Stimulated activated CD8-positive, alpha-beta memory T cell treated with anti-CD3 and anti-CD28 coated beads, Interleukin-15, amount 100 ng/mL, for 1 hour (primary cell): ENCODE results near the gene CCDC137.

ENCODE experiments used
- DNase-seq: peaks from one replicate; pipeline ENCODE4 v3.0.0-alpha.2; 2020; ENCODE audit warnings: low read depth

The CCDC137 gene

GRCh38 chr17:81716674-81716996 is 50.1 kb downstream of the CCDC137 start:
- no peak for DNase-seq

- no peak for DNase-seq
Measured at GRCh38 chr17:81717049-81717765, 50.7 kb downstream of the CCDC137 start.

DNA sequence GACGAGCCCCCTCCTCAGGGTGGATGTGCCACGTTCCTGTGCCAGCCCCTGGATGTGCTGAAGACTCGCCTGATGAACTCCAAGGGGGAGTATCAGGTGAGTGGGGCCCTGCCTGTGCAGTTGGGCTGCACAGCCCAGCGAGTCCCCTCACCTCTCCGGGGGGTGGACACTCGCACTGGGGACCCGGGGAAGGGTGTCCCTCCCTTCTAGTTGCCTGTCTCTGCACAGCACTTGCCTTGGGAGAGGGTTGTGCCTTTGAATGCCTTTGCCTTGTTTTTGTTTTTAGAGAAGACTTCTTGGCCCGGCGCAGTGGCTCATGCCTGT is 51.2 kb downstream of the CCDC137 start:
- no peak for DNase-seq

- DNase-seq: no peak
Measured at GRCh38 chr17:81719410-81720266, 53.1 kb downstream of the CCDC137 start.

DNA sequence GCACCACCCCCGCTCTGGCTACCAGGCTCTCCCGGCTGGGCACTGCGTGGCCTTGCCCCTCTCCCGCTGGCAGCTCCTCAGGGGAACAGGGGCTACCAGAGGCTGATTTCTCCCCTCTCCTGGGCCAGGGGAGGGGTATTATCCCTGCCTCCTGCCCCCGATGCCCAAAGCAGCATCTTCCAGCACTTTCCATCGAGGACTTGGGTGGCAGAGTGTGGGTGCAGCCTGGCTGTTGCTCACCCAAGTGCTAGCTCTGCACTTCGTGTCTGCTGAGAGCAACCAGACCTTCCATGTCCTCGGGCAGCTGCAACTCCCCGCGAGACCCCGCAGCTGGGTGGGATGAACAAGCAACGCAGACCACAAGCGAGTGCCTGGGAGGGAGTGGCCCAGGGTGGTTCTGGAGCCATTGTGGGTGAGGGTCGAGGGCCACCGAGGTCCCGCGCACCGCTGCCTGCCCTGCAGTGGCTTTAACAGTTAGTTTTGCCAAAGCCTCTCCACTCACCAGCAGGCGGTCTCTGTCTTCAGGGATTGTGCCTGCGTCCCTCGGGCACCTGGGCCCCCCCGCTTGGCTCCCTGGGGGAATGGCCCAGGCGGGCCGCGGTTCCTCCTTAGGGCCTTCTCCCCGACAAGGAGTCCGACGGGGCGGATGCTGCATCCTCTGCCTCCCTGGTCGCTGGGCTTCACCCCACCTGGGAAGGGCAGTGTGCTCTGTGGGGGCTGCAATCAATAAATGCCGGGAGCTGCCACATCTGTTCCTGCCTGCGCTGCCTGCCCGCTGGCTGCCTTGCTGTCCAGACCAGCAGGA is 53.9 kb downstream of the CCDC137 start:
- DNase-seq: no peak

GRCh38 chr17:81722184-81723120 is 55.9 kb downstream of the CCDC137 start:
- DNase-seq: no peak
